Right lobe of liver (tissue), 6 donors: ENCODE results near the gene CLEC1A. TPM values are rescaled to one million over a fixed set of nuclear protein-coding genes. Genes with fewer than 3 reads are reported as not detected.

Experiments
- ATAC-seq, 4 donors: fragments of 200-7000 bp; cut with Tn5 transposase; one replicate each; pipeline ENCODE4 v1.9.1; 2020; ENCODE audit warnings: mild to moderate bottlenecking in 4 of 4, moderate library complexity in 4 of 4
- DNase-seq, 3 donors: peaks; one replicate each; pipeline ENCODE4 v3.0.0-alpha.2; 2020
- H3K27ac ChIP-seq, 3 donors: fragments of 200-600 bp; one replicate each; pipeline ENCODE4 v1.8.0; 2022
- H3K27me3 ChIP-seq, 2 donors: fragments of 200-600 bp; one replicate each; pipeline ENCODE4 v1.8.0; 2022
- H3K36me3 ChIP-seq, 4 donors: fragments of 200-600 bp; sonication (generic) in 1 of 4; one replicate each; pipeline versions ENCODE4 v1.5.1 to v1.8.0; 2017 to 2022; ENCODE audit warnings: control low read depth in 1 of 4
- H3K4me1 ChIP-seq, 4 donors: fragments of 200-600 bp; sonication (generic) in 1 of 4; one replicate each; pipeline versions ENCODE4 v1.5.1 to v1.8.0; 2017 to 2022; ENCODE audit warnings: control low read depth in 1 of 4
- H3K4me3 ChIP-seq, 3 donors: fragments of 200-600 bp; one replicate each; pipeline ENCODE4 v1.8.0; 2022
- H3K9me3 ChIP-seq, 4 donors: fragments of 200-600 bp; sonication (generic) in 1 of 4; one replicate each; pipeline versions ENCODE4 v1.5.1 to v1.8.0; 2017 to 2022; ENCODE audit warnings: control low read depth in 1 of 4
- POLR2A ChIP-seq: fragments of 450-650 bp; IDR thresholded peaks from one replicate; pipeline ENCODE4 v1.6.1; 2017; ENCODE audit warnings: antibody characterized with exemption, mild to moderate bottlenecking
- WGBS: methylation state at CpG from one replicate; pipeline ENCODE4 v1.1.6; 2018; ENCODE audit warnings: low coverage, low lambda C conversion rate; ENCODE audit not compliant: insufficient coverage; ENCODE audit errors: missing lambda C conversion rate; 5-methylcytosine and 5-hydroxymethylcytosine counted together
- intact Hi-C, 2 donors: fragments of 100-400 bp; cut with DNase I; formaldehyde crosslinking; loops; one replicate each; pipeline versions ENCODE4 v1.11.2 to v1.14.1; 2022
- total RNA-seq, 6 experiments: library from RNA; depleted of rRNA in 2 of 6; stranded (reverse); fragments of >200 nt in 2 of 6; fragmentation: NEBNext Ultra II Directional in 3 of 6; extraction: Animal tissue kit (Norgen Biotek cat#: 25700) in 3 of 6; gene quantifications; one replicate each; pipeline versions ENCODE4 v1.1.0 to v1.2.4, GENCODE V29; 2016 to 2023
- TF ChIP-seq, protein P1 (sequence below), 4 donors: fragments of 200-600 bp in 3 of 4; fragments of 450-650 bp in 1 of 4; IDR thresholded peaks; one replicate each; pipeline versions ENCODE4 v1.5.1 to v1.8.0; 2016 to 2022; ENCODE audit warnings: antibody characterized with exemption in 4 of 4, mild to moderate bottlenecking in 2 of 4
- donor health status: DM: no; HTN: yes; CAD: no.
- donor health status: DM: no; HTN: no; CAD: no.
- donor health status: DM: no; HTN: no; CAD: no.
- donor health status: DM: no; HTN: yes; CAD: no.
- donor health status: DM: no; HTN: yes; CAD: no.

Gene CLEC1A
- total RNA-seq, 6 experiments from 2014 or later, result 0.49 to 2.5 (median 0.71) TPM

DNA sequence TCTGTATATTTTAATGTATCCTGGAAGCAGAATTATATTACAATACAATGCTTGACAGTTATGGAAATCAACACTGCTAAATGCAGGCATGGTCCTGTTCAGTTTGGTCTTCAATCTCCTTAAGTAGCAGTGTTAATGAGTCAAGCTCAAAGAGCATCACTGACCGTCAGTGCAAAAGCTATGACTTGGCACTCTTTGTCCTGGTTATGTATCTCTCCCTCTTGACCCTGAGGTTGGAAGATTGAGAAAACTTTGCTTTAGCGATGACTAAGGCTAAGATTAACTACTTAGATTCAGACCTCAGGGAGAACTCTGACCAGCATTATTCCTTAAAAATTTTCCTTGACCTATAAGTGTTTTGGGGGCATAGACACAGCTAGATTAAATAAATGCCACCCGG lies 20.3 kb upstream of the CLEC1A start:
- no peak for DNase-seq
- 71% methylated on average over 3 of the region's 3 CpGs for WGBS
- no peak for ATAC-seq
- no peaks in the 10 kb centered on the region for H3K9me3 ChIP-seq
- H3K36me3 ChIP-seq, result no peaks in the 10 kb centered on the region
- no peaks in the 10 kb centered on the region for H3K4me1 ChIP-seq
- no peak overlapping the region for H3K27ac ChIP-seq
- TF ChIP-seq POLR2A, result no peak
- TF ChIP-seq, protein P1, sequence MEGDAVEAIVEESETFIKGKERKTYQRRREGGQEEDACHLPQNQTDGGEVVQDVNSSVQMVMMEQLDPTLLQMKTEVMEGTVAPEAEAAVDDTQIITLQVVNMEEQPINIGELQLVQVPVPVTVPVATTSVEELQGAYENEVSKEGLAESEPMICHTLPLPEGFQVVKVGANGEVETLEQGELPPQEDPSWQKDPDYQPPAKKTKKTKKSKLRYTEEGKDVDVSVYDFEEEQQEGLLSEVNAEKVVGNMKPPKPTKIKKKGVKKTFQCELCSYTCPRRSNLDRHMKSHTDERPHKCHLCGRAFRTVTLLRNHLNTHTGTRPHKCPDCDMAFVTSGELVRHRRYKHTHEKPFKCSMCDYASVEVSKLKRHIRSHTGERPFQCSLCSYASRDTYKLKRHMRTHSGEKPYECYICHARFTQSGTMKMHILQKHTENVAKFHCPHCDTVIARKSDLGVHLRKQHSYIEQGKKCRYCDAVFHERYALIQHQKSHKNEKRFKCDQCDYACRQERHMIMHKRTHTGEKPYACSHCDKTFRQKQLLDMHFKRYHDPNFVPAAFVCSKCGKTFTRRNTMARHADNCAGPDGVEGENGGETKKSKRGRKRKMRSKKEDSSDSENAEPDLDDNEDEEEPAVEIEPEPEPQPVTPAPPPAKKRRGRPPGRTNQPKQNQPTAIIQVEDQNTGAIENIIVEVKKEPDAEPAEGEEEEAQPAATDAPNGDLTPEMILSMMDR (IDR thresholded peaks at IDR 0.05), result no peak
- no peaks in the 10 kb centered on the region for H3K27me3 ChIP-seq
- H3K4me3 ChIP-seq, result no peak overlapping the region
- intact Hi-C loops, result no loop called here

DNA sequence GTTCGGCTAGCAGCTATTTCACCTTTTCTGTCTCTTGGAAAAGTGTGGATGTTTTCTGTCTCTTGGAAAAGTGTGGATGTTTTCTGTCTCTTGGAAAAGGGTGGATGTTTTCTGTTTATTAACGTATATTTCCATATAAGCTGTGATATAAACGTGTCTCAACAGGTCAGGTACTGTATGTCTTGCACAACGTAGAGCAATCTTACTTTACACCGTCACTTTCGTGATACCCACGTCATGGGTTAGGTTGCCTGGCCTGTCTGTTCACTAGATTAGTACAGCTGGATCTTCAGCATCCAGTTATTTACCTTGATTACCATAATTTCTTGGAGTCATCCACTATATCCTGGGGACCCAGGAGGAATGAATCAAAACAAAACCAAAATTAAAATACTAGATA lies 17.1 kb upstream of the CLEC1A start:
- ATAC-seq, result no peak
- whole genome bisulfite sequencing, result 91% methylated on average over 7 of the region's 7 CpGs

DNA sequence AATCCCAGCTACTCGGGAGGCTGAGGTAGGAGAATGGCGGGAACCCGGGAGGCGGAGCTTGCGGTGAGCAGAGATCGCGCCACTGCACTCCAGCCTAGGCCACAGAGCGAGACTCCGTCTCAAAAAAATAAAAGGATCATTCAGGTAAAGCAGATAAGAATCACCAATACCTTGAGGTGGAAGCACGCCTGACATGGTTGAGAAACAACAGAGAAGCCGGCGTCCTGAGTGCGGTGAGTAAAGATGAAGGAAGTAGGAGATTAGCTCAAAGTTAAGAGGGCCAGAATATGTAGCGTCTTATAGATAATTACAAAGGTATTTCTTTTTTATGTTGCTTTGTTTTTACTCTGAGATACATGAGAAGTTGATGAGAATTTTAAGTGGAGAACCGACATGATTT lies 16.5 kb upstream of the CLEC1A start:
- TF ChIP-seq, protein P1 (IDR thresholded peaks at IDR 0.05), result no peak
- TF ChIP-seq POLR2A, result no peak
- no peaks in the 10 kb centered on the region for H3K27me3 ChIP-seq
- H3K36me3 ChIP-seq, result no peaks in the 10 kb centered on the region
- 89% methylated on average over 15 of the region's 15 CpGs for WGBS
- intact Hi-C loops, result no loop called here
- H3K4me3 ChIP-seq, result no peak overlapping the region
- H3K9me3 ChIP-seq, result no peaks in the 10 kb centered on the region
- DNase-seq, result no peak
- peaks cover 0 to 8% (median 0%) of the 10 kb centered on the region in 4 donors for H3K4me1 ChIP-seq
- no peak overlapping the region for H3K27ac ChIP-seq
- no peak for ATAC-seq

More for the DNA sequence above, 17.1 kb upstream of the CLEC1A start:
- H3K9me3 ChIP-seq, result no peaks in the 10 kb centered on the region
- no peak for DNase-seq
- no peaks in the 10 kb centered on the region for H3K27me3 ChIP-seq
- H3K27ac ChIP-seq, result no peak overlapping the region
- intact Hi-C loops, result no loop called here
- TF ChIP-seq POLR2A, result no peak
- TF ChIP-seq, protein P1 (IDR thresholded peaks at IDR 0.05), result no peak
- H3K4me1 ChIP-seq, result peaks cover 0 to 2% (median 0%) of the 10 kb centered on the region in 4 donors
- no peak overlapping the region for H3K4me3 ChIP-seq
- no peaks in the 10 kb centered on the region for H3K36me3 ChIP-seq

DNA sequence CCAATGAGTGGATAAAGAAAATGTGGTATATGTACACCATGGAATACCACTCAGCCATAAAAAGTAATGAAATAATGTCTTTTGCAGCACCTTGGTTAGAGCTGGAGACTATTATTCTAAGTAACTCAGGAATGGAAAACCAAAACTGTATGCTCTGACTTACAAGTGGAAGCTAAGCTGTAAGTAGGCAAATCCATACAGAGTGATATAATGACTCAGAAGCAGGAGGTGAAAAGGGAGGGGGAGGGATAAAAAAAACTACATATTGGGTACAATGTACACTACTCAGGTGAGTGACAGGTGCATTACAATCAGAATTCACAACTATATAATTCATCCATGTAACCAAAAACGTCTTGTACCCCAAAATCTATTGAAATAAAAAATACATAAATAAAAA lies 15.1 kb upstream of the CLEC1A start:
- Histone ChIP-seq H3K36me3 (no peaks in the 10 kb centered on the region), H3K4me1 (peaks cover 0 to 8% (median 0%) of the 10 kb centered on the region in 4 donors), H3K4me3 (no peak overlapping the region), H3K27me3 (no peaks in the 10 kb centered on the region), H3K27ac (no peak overlapping the region), H3K9me3 (no peaks in the 10 kb centered on the region)
- no peak for DNase-seq
- TF ChIP-seq, protein P1 (IDR thresholded peaks at IDR 0.05), result no peak
- no peak for TF ChIP-seq POLR2A
- 31% methylated on average over 1 of the region's 1 CpG for WGBS
- intact Hi-C loops, result no loop called here
- no peak for ATAC-seq

DNA sequence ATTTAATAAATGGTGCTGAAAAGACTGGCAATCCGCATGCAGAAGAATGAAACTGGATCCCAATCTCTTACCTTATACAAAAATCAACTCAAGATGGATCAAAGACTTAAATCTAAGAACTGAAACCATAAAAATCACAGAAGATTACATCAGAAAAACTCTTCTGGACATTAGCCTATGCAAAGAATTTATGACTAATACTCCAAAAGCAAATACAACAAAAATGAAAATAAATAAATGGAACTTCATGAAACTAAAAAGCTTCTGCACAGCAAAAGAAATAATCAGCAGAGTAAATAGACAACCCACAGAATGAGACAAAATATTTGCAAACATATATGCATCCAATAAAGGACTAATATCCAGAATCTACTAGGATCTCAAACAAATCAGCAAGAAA lies 14.3 kb upstream of the CLEC1A start:
- no peaks in the 10 kb centered on the region for H3K9me3 ChIP-seq
- intact Hi-C loops, result no loop called here
- DNase-seq, result no peak
- no peak overlapping the region for H3K27ac ChIP-seq
- H3K27me3 ChIP-seq, result no peaks in the 10 kb centered on the region
- no peak overlapping the region for H3K4me3 ChIP-seq
- H3K36me3 ChIP-seq, result no peaks in the 10 kb centered on the region
- ATAC-seq, result no peak
- TF ChIP-seq, protein P1 (IDR thresholded peaks at IDR 0.05), result no peak
- TF ChIP-seq POLR2A, result no peak
- H3K4me1 ChIP-seq, result peaks cover 0 to 8% (median 0%) of the 10 kb centered on the region in 4 donors
- 70% methylated on average over 1 of the region's 1 CpG for WGBS
